Mammary epithelial cell (primary cell): ENCODE measurements around the gene UNC13D.

Experiments used
- CTCF ChIP-seq, 2 donors: IDR thresholded peaks in 1 of 2; conservative IDR thresholded peaks in 1 of 2; 2 replicates each; pipeline ENCODE4 v1.5.1; 2011 to 2012; ENCODE audit warnings: inconsistent platforms in 2 of 2, low read length in 2 of 2, mild to moderate bottlenecking in 2 of 2, control low read depth in 1 of 2, low read depth in 1 of 2; ENCODE audit not compliant: insufficient read depth in 1 of 2; ENCODE audit errors: extremely low read depth in 1 of 2
- EZH2 ChIP-seq: IDR thresholded peaks from 2 replicates; pipeline ENCODE4 v1.6.1; 2012; ENCODE audit warnings: low read length, inconsistent platforms, borderline replicate concordance

DNA sequence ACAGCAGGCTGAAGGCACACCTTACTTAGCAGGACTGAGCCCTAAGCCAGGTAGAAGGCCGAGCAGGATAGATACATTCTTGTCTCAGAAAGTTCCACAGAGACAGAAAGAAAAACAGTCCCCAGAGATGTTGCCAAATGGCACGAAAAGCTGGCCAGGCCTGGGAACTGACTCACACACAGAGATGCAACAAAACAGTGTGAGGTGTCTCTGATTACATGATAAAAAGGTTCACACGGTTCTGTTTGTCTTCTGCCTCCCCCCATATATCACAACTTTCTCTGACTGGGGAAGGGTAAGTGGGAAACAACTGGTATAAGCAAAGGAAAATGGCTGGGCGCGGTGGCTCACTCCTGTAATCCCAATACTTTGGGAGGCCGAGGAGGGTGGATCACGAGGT, 9.2 kb upstream of the UNC13D start:
- TF ChIP-seq CTCF (conservative IDR thresholded peaks at IDR 0.05 in 1 of 2, IDR thresholded peaks at IDR 0.05 in 1 of 2; ENCODE audit: extremely low read depth in 1 of 2, insufficient read depth in 1 of 2, low read depth in 1 of 2, low read length in 2 of 2): no peak
- TF ChIP-seq EZH2: no peak
